KMS-11 (cell line): ENCODE results near the gene PKN3.
A peak's percentile ranks its signal among the peaks of the same experiment; 100 is the strongest.

Experiments
- H2AFZ ChIP-seq: fragments of 200-600 bp; sonication (generic); 2 replicates; pipeline ENCODE4 v1.6.1; 2016; ENCODE audit warnings: antibody characterized with exemption, mixed run types, low read depth
- H3K27ac ChIP-seq: fragments of 200-600 bp; sonication (generic); 2 replicates; pipeline ENCODE4 v1.6.1; 2016; ENCODE audit warnings: mild to moderate bottlenecking, mixed run types
- H3K27me3 ChIP-seq: fragments of 200-600 bp; sonication (generic); 2 replicates; pipeline ENCODE4 v1.6.1; 2017; ENCODE audit warnings: mild to moderate bottlenecking, low read depth, mixed run types, moderate library complexity; ENCODE audit not compliant: insufficient read depth
- H3K36me3 ChIP-seq: fragments of 200-600 bp; sonication (generic); 2 replicates; pipeline ENCODE4 v1.6.1; 2017; ENCODE audit warnings: mild to moderate bottlenecking, mixed run types; ENCODE audit not compliant: insufficient read depth
- H3K4me1 ChIP-seq: fragments of 200-600 bp; sonication (generic); 2 replicates; pipeline ENCODE4 v1.6.1; 2016; ENCODE audit warnings: mild to moderate bottlenecking, low read depth, mixed run types; ENCODE audit not compliant: poor library complexity, severe bottlenecking
- H3K4me2 ChIP-seq: fragments of 200-600 bp; sonication (generic); 2 replicates; pipeline ENCODE4 v1.7.0; 2016; ENCODE audit warnings: mild to moderate bottlenecking, mixed run types
- H3K4me3 ChIP-seq: fragments of 200-600 bp; sonication (generic); IDR thresholded peaks from 2 replicates; pipeline ENCODE4 v1.6.1; 2017; ENCODE audit warnings: low read depth, low read length, mixed read lengths; ENCODE audit not compliant: insufficient read depth
- H3K79me2 ChIP-seq: fragments of 200-600 bp; sonication (generic); 2 replicates; pipeline ENCODE4 v1.6.1; 2016; ENCODE audit warnings: low read depth, mixed run types; ENCODE audit not compliant: insufficient read depth
- H3K9ac ChIP-seq: fragments of 200-600 bp; sonication (generic); 2 replicates; pipeline ENCODE4 v1.6.1; 2016; ENCODE audit warnings: mild to moderate bottlenecking, mixed run types
- H4K20me1 ChIP-seq: fragments of 200-600 bp; sonication (generic); 2 replicates; pipeline ENCODE4 v1.6.1; 2016; ENCODE audit warnings: mild to moderate bottlenecking, mixed run types; ENCODE audit not compliant: insufficient read depth
- TF ChIP-seq, protein P1 (sequence below): fragments of 200-600 bp; sonication (generic); conservative IDR thresholded peaks from 2 replicates; pipeline ENCODE4 v1.6.1; 2017; ENCODE audit warnings: low read depth, mild to moderate bottlenecking, antibody characterized with exemption, low read length, moderate library complexity, mixed read lengths

Gene PKN3

DNA sequence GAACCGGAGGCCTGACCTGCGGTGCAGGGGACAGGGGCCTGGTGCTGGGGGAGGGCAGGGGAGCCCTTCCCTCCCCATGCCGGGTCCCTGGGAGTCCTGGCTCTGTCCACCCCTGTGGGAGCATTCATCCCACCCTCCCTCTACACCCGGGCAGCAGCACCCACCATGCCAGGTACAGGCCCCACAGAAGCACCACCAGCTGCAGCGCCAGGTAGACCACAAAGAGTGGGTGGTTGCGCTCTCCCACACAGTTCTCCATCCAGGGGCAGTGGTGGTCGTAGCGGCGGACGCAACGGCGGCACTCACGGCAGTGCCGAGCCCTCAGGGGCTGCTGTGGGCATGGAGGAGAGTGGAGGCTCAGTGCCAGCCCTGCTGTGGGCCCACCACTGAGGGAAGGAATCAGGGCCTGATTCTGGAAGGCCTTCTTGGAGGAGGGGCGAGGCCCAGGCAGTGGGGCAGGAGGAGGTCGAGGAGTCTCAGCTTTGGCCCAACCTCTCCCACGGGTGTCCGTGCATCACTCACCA, 19.2 kb downstream of the PKN3 start:
- no peak overlapping the region for H3K4me2 ChIP-seq
- no peak overlapping the region for H3K9ac ChIP-seq
- H3K27ac ChIP-seq: no peak overlapping the region
- H2AFZ ChIP-seq: no peak overlapping the region
- no peaks in the 10 kb centered on the region for H3K27me3 ChIP-seq
- no peaks in the 10 kb centered on the region for H4K20me1 ChIP-seq
- H3K36me3 ChIP-seq: no peaks in the 10 kb centered on the region
- TF ChIP-seq, protein P1, sequence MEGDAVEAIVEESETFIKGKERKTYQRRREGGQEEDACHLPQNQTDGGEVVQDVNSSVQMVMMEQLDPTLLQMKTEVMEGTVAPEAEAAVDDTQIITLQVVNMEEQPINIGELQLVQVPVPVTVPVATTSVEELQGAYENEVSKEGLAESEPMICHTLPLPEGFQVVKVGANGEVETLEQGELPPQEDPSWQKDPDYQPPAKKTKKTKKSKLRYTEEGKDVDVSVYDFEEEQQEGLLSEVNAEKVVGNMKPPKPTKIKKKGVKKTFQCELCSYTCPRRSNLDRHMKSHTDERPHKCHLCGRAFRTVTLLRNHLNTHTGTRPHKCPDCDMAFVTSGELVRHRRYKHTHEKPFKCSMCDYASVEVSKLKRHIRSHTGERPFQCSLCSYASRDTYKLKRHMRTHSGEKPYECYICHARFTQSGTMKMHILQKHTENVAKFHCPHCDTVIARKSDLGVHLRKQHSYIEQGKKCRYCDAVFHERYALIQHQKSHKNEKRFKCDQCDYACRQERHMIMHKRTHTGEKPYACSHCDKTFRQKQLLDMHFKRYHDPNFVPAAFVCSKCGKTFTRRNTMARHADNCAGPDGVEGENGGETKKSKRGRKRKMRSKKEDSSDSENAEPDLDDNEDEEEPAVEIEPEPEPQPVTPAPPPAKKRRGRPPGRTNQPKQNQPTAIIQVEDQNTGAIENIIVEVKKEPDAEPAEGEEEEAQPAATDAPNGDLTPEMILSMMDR: no peak
- H3K4me3 ChIP-seq: no peak overlapping the region
- H3K79me2 ChIP-seq: no peaks in the 10 kb centered on the region
- peaks cover 13% of the 10 kb centered on the region for H3K4me1 ChIP-seq

DNA sequence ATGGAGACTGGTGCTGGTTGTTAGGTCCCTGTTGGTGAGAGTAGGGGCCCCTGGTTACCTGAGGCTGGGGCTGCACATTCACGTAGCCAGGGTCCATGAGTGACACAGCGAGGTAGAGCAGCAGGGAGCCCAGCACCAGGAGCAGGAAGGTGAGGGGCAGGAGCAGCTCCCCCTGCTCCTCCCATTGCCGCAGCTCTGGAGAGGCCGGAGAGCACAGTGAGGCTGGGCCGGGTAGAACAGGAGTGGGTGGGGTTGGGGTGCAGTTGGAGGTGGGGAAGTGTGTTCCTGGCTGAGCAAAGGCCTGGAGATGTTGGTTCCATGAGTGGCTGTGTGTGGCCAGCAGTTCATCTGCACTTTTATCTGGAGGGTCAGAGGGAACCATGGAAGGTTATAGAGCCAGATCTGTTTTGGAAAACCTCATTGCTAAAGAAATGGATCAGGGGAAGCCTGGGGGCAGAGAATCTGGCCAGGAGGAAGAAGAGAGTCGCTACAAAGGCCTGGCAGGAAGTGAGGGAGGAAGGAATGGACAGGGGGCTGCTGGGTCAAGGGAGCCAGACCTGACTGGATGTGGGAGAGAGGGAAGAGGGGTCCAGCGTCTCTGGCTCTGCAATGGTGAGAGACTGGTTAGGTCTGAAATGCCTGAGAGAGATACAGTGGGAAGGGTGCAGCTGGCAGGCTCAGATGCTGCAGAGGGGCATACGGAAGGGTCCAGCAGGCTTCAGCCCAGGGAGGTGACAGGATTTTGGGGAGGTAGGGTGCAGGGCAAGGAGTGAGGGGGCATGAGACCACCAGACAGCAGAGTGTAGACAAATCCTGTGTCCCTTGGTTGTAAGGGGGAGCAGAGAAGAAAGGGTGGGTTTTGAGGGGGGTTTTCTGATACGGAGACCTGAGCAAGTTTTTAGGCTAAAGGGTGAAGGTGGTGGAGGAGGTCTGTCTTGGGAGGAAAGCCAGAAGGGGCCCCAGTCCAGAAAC, 20.4 kb downstream of the PKN3 start:
- TF ChIP-seq, protein P1: no peak
- H3K27ac ChIP-seq: no peak overlapping the region
- H3K4me2 ChIP-seq: peak overlapping the region; percentile 99
- H3K27me3 ChIP-seq: no peaks in the 10 kb centered on the region
- H3K79me2 ChIP-seq: no peaks in the 10 kb centered on the region
- no peaks in the 10 kb centered on the region for H3K36me3 ChIP-seq
- H3K4me1 ChIP-seq: peaks cover 13% of the 10 kb centered on the region
- no peak overlapping the region; the same call in 1 of the 2 replicates for H3K9ac ChIP-seq
- H3K4me3 ChIP-seq: no peak overlapping the region
- no peaks in the 10 kb centered on the region for H4K20me1 ChIP-seq
- H2AFZ ChIP-seq: no peak overlapping the region

DNA sequence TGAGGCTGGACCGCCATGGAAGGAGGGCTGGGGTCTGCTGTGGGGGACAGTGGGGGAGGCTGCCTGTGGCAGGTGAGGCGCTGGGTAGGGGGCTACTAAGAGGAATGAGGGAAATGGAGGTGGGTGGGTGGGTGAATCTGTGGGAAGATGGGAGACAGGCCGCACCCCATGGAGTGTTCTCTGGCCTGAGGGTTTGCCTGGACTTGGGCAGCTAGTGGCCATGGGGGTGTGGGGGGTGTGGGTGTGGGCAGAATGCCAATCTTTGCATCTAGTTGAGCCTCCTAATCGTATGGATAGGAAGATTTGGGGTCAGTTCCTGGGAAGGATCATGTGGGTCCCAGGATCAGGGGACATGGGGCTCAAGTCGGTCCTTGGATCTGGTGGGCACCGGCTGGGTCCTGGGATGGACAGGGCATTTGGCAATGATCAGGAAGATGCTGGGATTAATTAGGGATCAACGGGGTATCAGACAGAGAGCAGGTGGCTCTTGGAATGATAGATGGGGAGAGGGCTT, 21.1 kb downstream of the PKN3 start:
- Histone ChIP-seq H3K36me3 (no peaks in the 10 kb centered on the region), H3K4me3 (no peak overlapping the region), H3K27ac (no peak overlapping the region), H3K4me1 (peaks cover 13% of the 10 kb centered on the region), H3K4me2 (peak overlapping the region; percentile 99), H3K9ac (peak overlapping the region; percentile 70; the same call in 1 of the 2 replicates), H2AFZ (peak overlapping the region; percentile 81), H3K79me2 (no peaks in the 10 kb centered on the region), H3K27me3 (no peaks in the 10 kb centered on the region), H4K20me1 (no peaks in the 10 kb centered on the region)
- TF ChIP-seq, protein P1: no peak

DNA sequence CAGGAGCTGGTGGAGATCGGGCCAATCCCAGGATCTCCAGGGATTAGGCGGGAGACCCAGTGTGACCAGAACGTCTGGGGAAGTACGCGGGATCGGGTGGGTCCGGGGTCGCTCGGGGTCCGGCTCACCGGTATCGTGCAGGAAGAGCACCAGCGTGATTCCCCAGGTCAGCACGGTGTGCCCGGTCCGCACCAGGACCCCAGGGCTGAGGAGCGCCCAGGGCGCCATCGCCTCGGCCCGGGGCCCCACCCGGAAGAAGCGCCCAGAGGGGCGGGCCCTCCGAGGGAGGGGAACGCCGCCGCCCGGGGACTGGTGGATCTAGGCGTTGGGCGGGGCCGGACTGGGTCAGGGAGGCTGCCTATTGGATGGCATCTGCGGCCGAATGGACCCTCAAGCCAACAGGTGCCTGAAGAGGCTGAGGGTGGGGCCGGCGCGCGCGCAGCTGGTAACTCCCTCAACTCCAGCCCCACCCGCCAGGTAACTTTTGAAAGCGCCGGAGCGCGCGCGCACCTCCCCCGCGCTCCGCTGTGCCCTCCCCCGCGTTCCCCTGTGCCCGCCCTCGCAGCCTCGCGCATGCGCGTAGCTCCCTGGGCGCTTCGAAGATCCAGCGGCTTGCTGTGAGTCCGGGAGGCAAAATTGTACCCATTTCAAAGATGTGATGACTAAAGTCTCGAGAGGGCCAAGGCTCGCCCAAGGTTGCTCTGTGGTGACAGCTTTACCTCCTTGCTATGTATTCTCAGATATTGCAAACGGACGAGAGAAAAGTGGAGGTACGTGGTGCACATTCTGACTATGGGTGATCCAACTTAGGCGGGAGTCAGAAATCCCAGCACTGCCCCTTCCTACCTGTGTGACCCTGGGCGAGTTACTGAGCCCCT, 21.8 kb downstream of the PKN3 start, which contains the start of gene ZDHHC12:
Gene ZDHHC12, minus strand, starts transcription at position 262 of the 878 bp plus-strand sequence. Its CDS starts 34 bp downstream, at position 228.
- Histone ChIP-seq H4K20me1 (no peaks in the 10 kb centered on the region), H3K27ac (no peak within 1 kb of the TSS), H2AFZ (peak within 1 kb of the TSS; percentile 89), H3K27me3 (no peaks in the 10 kb centered on the region), H3K36me3 (no peaks in the 10 kb centered on the region), H3K4me2 (peak within 1 kb of the TSS; percentile 99), H3K79me2 (no peaks in the 10 kb centered on the region), H3K4me1 (peaks cover 13% of the 10 kb centered on the region), H3K9ac (peak within 1 kb of the TSS; percentile 70; the same call in 1 of the 2 replicates), H3K4me3 (no peak within 1 kb of the TSS)
- TF ChIP-seq, protein P1: no peak
